Breast epithelium (tissue), 4 donors: ENCODE data around the gene NEDD4. TPM values are rescaled to one million over a fixed set of nuclear protein-coding genes. Genes with fewer than 3 reads are reported as not detected.
"Not testable (repeated sequence)": the region's sequence is repeated elsewhere in the genome, so short reads cannot be mapped to it uniquely, and the experiment has no call there.

Source experiments
- DNase-seq, 2 donors: peaks; one replicate each; pipeline ENCODE4 v3.0.0-alpha.2; 2019; ENCODE audit warnings: low spot score in 2 of 2
- H3K27ac ChIP-seq, 2 donors: fragments of 200-600 bp; sonication (generic) in 1 of 2; one replicate each; pipeline ENCODE4 v1.5.1; 2016 to 2019; ENCODE audit warnings: mild to moderate bottlenecking in 1 of 2
- H3K27me3 ChIP-seq, 2 donors: fragments of 200-600 bp; sonication (generic) in 1 of 2; one replicate each; pipeline versions ENCODE4 v1.5.1 to v1.6.0; 2017 to 2019; ENCODE audit warnings: control low read depth in 1 of 2, mild to moderate bottlenecking in 1 of 2
- H3K36me3 ChIP-seq: fragments of 200-600 bp; one replicate; pipeline ENCODE4 v1.5.1; 2019
- H3K4me1 ChIP-seq, 2 donors: fragments of 200-600 bp; sonication (generic); one replicate each; pipeline ENCODE4 v1.5.1; 2016 to 2019; ENCODE audit warnings: control low read depth in 1 of 2
- H3K4me3 ChIP-seq, 3 donors: fragments of 200-600 bp; sonication (generic); 1 replicate in 2 of 3; 2 replicates in 1 of 3; pipeline ENCODE4 v1.5.1; 2016 to 2019; ENCODE audit warnings: mild to moderate bottlenecking in 3 of 3, moderate library complexity in 2 of 3
- H3K9me3 ChIP-seq, 2 donors: fragments of 200-600 bp; sonication (generic) in 1 of 2; one replicate each; pipeline ENCODE4 v1.5.1; 2016 to 2019; ENCODE audit warnings: control low read depth in 1 of 2
- CTCF ChIP-seq, 3 donors: fragments of 450-650 bp; IDR thresholded peaks; one replicate each; pipeline ENCODE4 v1.5.1; 2016 to 2017; ENCODE audit warnings: antibody characterized with exemption in 3 of 3, mild to moderate bottlenecking in 3 of 3, moderate library complexity in 3 of 3
- POLR2A ChIP-seq: fragments of 450-650 bp; IDR thresholded peaks from one replicate; pipeline ENCODE4 v1.6.1; 2016; ENCODE audit warnings: antibody characterized with exemption, mild to moderate bottlenecking, moderate library complexity
- POLR2AphosphoS5 ChIP-seq, 3 donors: sonication (generic); formaldehyde crosslinking; IDR thresholded peaks; one replicate each; pipeline ENCODE4 v1.6.1; 2017; ENCODE audit warnings: antibody characterized with exemption in 3 of 3
- intact Hi-C: fragments of 100-400 bp; cut with DNase I; formaldehyde crosslinking; loops from one replicate; pipeline ENCODE4 v1.15.1; 2023; ENCODE audit warnings: low total_unique reads
- total RNA-seq, 3 donors: library from RNA; depleted of rRNA; stranded (reverse); fragments of >200 nt; gene quantifications; one replicate each; pipeline ENCODE4 v1.1.0, GENCODE V29; 2016

NEDD4 gene
- total RNA-seq, 3 donors from 2014 or later: 13.0 to 19.6 (median 19.3) TPM

GRCh38 chr15:55954862-55955605 lies 38.4 kb downstream of the NEDD4 start:
- Histone ChIP-seq H3K4me3 (no peak overlapping the region), H3K36me3 (peaks cover 6% of the 10 kb centered on the region), H3K9me3 (no peaks in the 10 kb centered on the region), H3K27me3 (no peaks in the 10 kb centered on the region), H3K4me1 (no peaks in the 10 kb centered on the region), H3K27ac (no peak overlapping the region)
- TF ChIP-seq POLR2AphosphoS5 (IDR thresholded peaks at IDR 0.05) (no peak), CTCF (IDR thresholded peaks at IDR 0.05) (no peak), POLR2A (no peak)
- intact Hi-C loops: no loop called here
- no peak for DNase-seq

- intact Hi-C loops, DNase-seq, H3K9me3 ChIP-seq, H3K27ac ChIP-seq, H3K4me1 ChIP-seq, H3K27me3 ChIP-seq, H3K4me3 ChIP-seq, H3K36me3 ChIP-seq: not testable (repeated sequence)
Observed at GRCh38 chr15:55952501-55953274, 40.7 kb downstream of the NEDD4 start.

GRCh38 chr15:55944606-55945005 lies 48.8 kb downstream of the NEDD4 start:
- H3K36me3 ChIP-seq: not testable (repeated sequence)

GRCh38 chr15:55942332-55942731 lies 51.1 kb downstream of the NEDD4 start:
- no peak for DNase-seq
- H3K27ac ChIP-seq: no peak overlapping the region
- H3K9me3 ChIP-seq: peaks cover 5 to 16% of the 10 kb centered on the region in 2 donors
- TF ChIP-seq POLR2AphosphoS5 (IDR thresholded peaks at IDR 0.05): no peak
- TF ChIP-seq POLR2A: no peak
- TF ChIP-seq CTCF (IDR thresholded peaks at IDR 0.05): no peak
- H3K27me3 ChIP-seq: no peaks in the 10 kb centered on the region
- no peak overlapping the region for H3K4me3 ChIP-seq
- no peaks in the 10 kb centered on the region for H3K36me3 ChIP-seq
- no peaks in the 10 kb centered on the region for H3K4me1 ChIP-seq
- intact Hi-C loops: no loop called here

More at GRCh38 chr15:55944606-55945005, 48.8 kb downstream of the NEDD4 start:
- H3K27me3 ChIP-seq, H3K4me1 ChIP-seq, H3K27ac ChIP-seq, intact Hi-C loops, H3K4me3 ChIP-seq, H3K9me3 ChIP-seq, DNase-seq: not testable (repeated sequence)

- TF ChIP-seq POLR2AphosphoS5 (IDR thresholded peaks at IDR 0.05) (no peak), CTCF (IDR thresholded peaks at IDR 0.05) (no peak)
Observed at GRCh38 chr15:55937040-55937439, 56.4 kb downstream of the NEDD4 start.

GRCh38 chr15:55928955-55929354 lies 64.5 kb downstream of the NEDD4 start:
- H3K4me3 ChIP-seq: no peak overlapping the region
- no peaks in the 10 kb centered on the region for H3K27me3 ChIP-seq
- H3K27ac ChIP-seq: no peak overlapping the region
- intact Hi-C loops: no loop called here
- H3K9me3 ChIP-seq: no peaks in the 10 kb centered on the region
- no peak for DNase-seq
- no peaks in the 10 kb centered on the region for H3K4me1 ChIP-seq
- no peaks in the 10 kb centered on the region for H3K36me3 ChIP-seq
- TF ChIP-seq CTCF (IDR thresholded peaks at IDR 0.05): no peak
- no peak for TF ChIP-seq POLR2AphosphoS5 (IDR thresholded peaks at IDR 0.05)
- TF ChIP-seq POLR2A: no peak

More at GRCh38 chr15:55937040-55937439, 56.4 kb downstream of the NEDD4 start:
- intact Hi-C loops: no loop called here
- Histone ChIP-seq H3K27ac (no peak overlapping the region), H3K4me3 (no peak overlapping the region), H3K36me3 (no peaks in the 10 kb centered on the region), H3K4me1 (no peaks in the 10 kb centered on the region), H3K9me3 (peaks cover 5 to 17% of the 10 kb centered on the region in 2 donors), H3K27me3 (no peaks in the 10 kb centered on the region)
- DNase-seq: no peak
